OCI-LY3 (cell line): ENCODE measurements around the gene FAP.

Experiments used
- H2AFZ ChIP-seq: fragments of 200-600, 300-600 bp; shearing (Covaris generic); 2 replicates; pipeline ENCODE4 v1.6.0; 2014; ENCODE audit warnings: antibody characterized with exemption, low read depth, low read length
- H3K27ac ChIP-seq: fragments of 200-600, 300-600 bp; sonication (generic); 2 replicates; pipeline ENCODE4 v1.5.1; 2014; ENCODE audit warnings: mild to moderate bottlenecking, low read length, moderate library complexity, mixed read lengths
- H3K27me3 ChIP-seq: fragments of 200-600, 300-600 bp; sonication (generic); 2 replicates; pipeline ENCODE4 v1.6.1; 2014; ENCODE audit warnings: low read depth, low read length, mixed read lengths
- H3K36me3 ChIP-seq: fragments of 200-600, 300-600 bp; sonication (generic); replicated peaks from 2 replicates; pipeline ENCODE3; 2014; ENCODE audit warnings: low read depth, low read length, mixed read lengths
- H3K4me1 ChIP-seq: fragments of 300-600, 200-600 bp; sonication (generic); 2 replicates; pipeline ENCODE4 v1.6.1; 2014; ENCODE audit warnings: low read length, mixed read lengths
- H3K4me2 ChIP-seq: fragments of 200-600, 300-600 bp; sonication (generic); 2 replicates; pipeline ENCODE4 v1.6.1; 2014; ENCODE audit warnings: low read length, mixed read lengths
- H3K4me3 ChIP-seq: fragments of 300-600, 200-600 bp; sonication (generic); 2 replicates; pipeline ENCODE4 v1.5.1; 2014; ENCODE audit warnings: antibody characterized with exemption, mild to moderate bottlenecking, low read length, moderate library complexity
- H3K79me2 ChIP-seq: fragments of 300-600, 200-600 bp; shearing (Covaris generic); 2 replicates; pipeline ENCODE4 v1.6.1; 2014; ENCODE audit warnings: mild to moderate bottlenecking, low read length, mixed read lengths
- H3K9ac ChIP-seq: fragments of 300-600, 200-600 bp; shearing (Covaris generic); 2 replicates; pipeline ENCODE4 v1.6.0; 2014; ENCODE audit warnings: mild to moderate bottlenecking, low read length, moderate library complexity
- H3K9me3 ChIP-seq: fragments of 200-600, 300-600 bp; shearing (Covaris generic); 2 replicates; pipeline ENCODE4 v1.6.1; 2014; ENCODE audit warnings: low read length, mixed read lengths; ENCODE audit not compliant: insufficient read depth
- H4K20me1 ChIP-seq: fragments of 200-600, 300-600 bp; sonication (generic); 2 replicates; pipeline ENCODE4 v1.6.1; 2016; ENCODE audit warnings: low read length, mixed read lengths; ENCODE audit not compliant: insufficient read depth
- EZH2phosphoT487 ChIP-seq: fragments of 200-600 bp; shearing (Covaris generic); IDR thresholded peaks from 2 replicates; pipeline ENCODE4 v1.6.1; 2018; ENCODE audit warnings: antibody characterized with exemption, mixed run types, low read depth
- TF ChIP-seq, protein P1 (sequence below): fragments of 200-600, 300-600 bp; sonication (generic); IDR thresholded peaks from 2 replicates; pipeline ENCODE4 v1.5.1; 2014; ENCODE audit warnings: antibody characterized with exemption, low read length, low read depth

Gene FAP

DNA sequence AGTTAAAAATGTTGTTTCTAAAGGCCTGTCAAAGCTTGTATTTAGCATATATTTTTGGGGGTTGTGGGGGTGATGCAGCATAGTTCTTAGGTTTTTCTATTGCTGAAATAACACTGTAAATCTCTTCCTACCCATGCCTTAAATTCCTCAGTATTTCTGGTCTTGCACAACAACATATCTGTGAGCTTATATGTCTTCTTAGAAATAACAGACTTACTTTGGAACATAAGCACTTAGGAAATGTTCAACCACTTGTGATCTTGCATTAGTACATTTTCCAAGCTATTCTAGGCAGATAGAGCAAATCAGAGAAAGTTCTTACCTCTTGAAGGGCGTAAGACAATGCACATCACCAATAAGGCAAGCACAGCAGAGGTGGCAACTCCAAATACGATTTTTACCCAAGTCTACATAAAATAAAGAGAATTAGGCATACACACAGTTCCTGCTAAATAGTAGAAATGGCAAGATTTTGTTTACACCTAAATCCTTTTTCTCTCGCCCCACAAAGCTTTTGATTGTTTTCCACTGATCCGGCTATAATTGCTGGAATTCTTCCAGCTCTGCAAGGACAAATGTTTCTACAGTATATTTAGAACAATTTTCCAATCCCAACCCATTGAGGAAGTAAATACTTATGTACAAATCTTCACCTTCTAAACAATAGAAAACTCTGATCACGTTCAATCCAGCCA, 512 bp downstream of the FAP start:
- no peaks in the 10 kb centered on the region for H3K9me3 ChIP-seq
- no peaks in the 10 kb centered on the region for H4K20me1 ChIP-seq
- no peak overlapping the region for H3K9ac ChIP-seq
- no peaks in the 10 kb centered on the region for H3K79me2 ChIP-seq
- no peak for TF ChIP-seq EZH2phosphoT487
- H3K4me3 ChIP-seq = no peak overlapping the region
- no peaks in the 10 kb centered on the region for H3K4me1 ChIP-seq
- H2AFZ ChIP-seq = no peak overlapping the region
- H3K27me3 ChIP-seq = no peaks in the 10 kb centered on the region
- H3K4me2 ChIP-seq = no peak overlapping the region
- H3K27ac ChIP-seq = no peak overlapping the region
- H3K36me3 ChIP-seq = no peaks in the 10 kb centered on the region

DNA sequence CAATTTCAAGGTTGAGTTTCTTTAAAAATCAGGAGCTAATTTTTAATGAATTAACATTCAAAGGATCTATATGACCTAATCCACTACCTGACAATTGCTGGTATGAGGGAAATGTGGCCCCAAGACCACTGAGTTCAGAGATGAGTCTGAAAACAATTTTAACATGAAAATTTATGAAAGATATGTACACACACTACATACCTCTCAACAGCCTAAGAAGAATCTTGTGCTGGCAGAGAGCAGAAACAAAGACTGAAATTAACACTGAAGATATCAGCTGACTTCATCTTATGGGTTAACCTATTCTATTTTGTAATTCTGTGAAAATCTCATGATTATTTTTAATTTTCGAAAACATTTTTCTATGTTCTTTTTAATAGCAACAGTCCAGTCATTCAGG, 1.7 kb downstream of the FAP start:
- H3K9ac ChIP-seq = no peak overlapping the region
- H3K27ac ChIP-seq = no peak overlapping the region
- H3K27me3 ChIP-seq = no peaks in the 10 kb centered on the region
- TF ChIP-seq, protein P1, sequence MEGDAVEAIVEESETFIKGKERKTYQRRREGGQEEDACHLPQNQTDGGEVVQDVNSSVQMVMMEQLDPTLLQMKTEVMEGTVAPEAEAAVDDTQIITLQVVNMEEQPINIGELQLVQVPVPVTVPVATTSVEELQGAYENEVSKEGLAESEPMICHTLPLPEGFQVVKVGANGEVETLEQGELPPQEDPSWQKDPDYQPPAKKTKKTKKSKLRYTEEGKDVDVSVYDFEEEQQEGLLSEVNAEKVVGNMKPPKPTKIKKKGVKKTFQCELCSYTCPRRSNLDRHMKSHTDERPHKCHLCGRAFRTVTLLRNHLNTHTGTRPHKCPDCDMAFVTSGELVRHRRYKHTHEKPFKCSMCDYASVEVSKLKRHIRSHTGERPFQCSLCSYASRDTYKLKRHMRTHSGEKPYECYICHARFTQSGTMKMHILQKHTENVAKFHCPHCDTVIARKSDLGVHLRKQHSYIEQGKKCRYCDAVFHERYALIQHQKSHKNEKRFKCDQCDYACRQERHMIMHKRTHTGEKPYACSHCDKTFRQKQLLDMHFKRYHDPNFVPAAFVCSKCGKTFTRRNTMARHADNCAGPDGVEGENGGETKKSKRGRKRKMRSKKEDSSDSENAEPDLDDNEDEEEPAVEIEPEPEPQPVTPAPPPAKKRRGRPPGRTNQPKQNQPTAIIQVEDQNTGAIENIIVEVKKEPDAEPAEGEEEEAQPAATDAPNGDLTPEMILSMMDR = no peak
- TF ChIP-seq EZH2phosphoT487 = no peak
- no peaks in the 10 kb centered on the region for H3K9me3 ChIP-seq
- H3K4me2 ChIP-seq = no peak overlapping the region
- H3K4me3 ChIP-seq = no peak overlapping the region
- H3K4me1 ChIP-seq = no peaks in the 10 kb centered on the region
- H3K36me3 ChIP-seq = no peaks in the 10 kb centered on the region
- H4K20me1 ChIP-seq = no peaks in the 10 kb centered on the region
- no peak overlapping the region for H2AFZ ChIP-seq
- H3K79me2 ChIP-seq = no peaks in the 10 kb centered on the region

DNA sequence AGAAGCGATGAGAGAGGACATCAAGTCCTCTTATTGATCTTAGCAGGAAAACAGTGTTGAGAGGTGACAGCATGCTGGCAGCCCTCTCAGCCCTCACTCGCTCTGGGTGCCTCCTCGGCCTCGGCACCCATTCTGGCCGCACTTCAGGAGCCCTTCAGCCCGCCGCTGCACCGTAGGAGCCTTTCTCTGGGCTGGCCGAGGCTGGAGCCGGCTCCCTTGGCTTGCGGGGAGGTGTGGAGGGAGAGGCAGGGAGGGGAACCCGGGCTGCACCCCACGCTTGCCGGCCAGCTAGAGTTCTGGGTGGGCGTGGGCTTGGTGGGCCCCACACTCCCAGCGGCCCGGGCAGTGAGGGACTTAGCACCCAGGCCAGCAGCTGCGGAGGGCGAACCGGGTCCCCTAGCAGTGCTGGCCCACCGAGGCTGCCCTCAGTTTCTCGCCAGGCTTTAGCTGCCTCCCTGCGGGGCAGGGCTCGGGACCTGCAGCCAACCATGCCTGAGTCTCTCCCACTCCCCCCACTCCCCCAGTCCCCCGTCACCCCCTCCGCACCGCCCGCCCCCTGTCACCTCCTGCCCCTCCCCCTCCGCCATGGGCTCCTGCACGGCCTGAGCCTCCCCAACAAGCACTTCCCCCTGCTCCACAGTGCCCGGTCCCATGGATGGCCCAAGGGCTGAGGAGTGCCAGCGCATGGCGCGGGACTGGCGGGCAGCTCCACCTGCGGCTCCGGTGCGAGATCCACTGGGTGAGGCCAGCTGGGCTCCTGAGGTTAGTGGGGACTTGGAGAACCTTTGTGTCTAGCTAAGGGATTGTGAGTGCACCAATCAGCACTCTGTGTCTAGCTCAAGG, 8.4 kb downstream of the FAP start:
- Histone ChIP-seq H3K4me2 (no peak overlapping the region), H3K36me3 (no peaks in the 10 kb centered on the region), H4K20me1 (no peaks in the 10 kb centered on the region), H3K4me1 (no peaks in the 10 kb centered on the region), H3K27ac (no peak overlapping the region), H3K27me3 (no peaks in the 10 kb centered on the region), H3K9me3 (no peaks in the 10 kb centered on the region), H3K79me2 (no peaks in the 10 kb centered on the region), H2AFZ (no peak overlapping the region), H3K9ac (no peak overlapping the region), H3K4me3 (no peak overlapping the region)
- TF ChIP-seq, protein P1 = no peak
- no peak for TF ChIP-seq EZH2phosphoT487

DNA sequence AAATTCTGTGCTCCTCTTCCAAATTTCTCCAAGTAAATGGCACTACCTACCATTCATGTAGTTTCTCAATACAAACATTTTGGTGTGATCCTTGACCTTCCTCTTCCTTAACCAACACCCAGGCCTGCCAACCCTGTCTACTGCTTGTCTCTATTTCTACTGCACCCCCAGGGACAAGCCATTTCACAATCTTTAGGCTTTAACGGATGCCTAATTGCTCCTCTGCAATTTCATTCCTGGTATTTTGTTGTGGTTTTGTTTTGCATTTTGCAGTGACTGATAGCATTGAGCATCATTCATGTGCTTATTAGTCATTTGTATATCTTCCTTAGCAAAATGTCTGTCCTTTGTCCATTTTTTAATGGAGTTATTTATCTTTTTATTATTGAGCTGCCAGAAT, 10.0 kb downstream of the FAP start:
- Histone ChIP-seq H3K27me3 (no peaks in the 10 kb centered on the region), H3K27ac (no peak overlapping the region), H3K9me3 (no peaks in the 10 kb centered on the region), H3K36me3 (no peaks in the 10 kb centered on the region), H4K20me1 (no peaks in the 10 kb centered on the region), H3K79me2 (no peaks in the 10 kb centered on the region), H3K4me1 (no peaks in the 10 kb centered on the region), H3K4me2 (no peak overlapping the region), H3K9ac (no peak overlapping the region), H2AFZ (no peak overlapping the region), H3K4me3 (no peak overlapping the region)
- TF ChIP-seq, protein P1 = no peak
- no peak for TF ChIP-seq EZH2phosphoT487
